K562 (cell line): ENCODE data around the gene ANKRD11. TPM values are rescaled to one million over a fixed set of nuclear protein-coding genes. Genes with fewer than 3 reads are reported as not detected.
A peak's percentile ranks its signal among the peaks of the same experiment; 100 is the strongest.

Experiments
- ATAC-seq: fragments of 200-7000 bp; cut with Tn5 transposase; 3 replicates; pipeline ENCODE4 v1.9.1; 2020; ENCODE audit warnings: moderate library complexity
- BruUV-seq: library from RNA; stranded (reverse); fragments of 400-500 nt; replicated peaks from 2 replicates; lab custom pipeline; 2021; lab: Mats Ljungman, UMichigan
- CTCF ChIA-PET: fragments of 300-600 bp; formaldehyde crosslinking; extraction: SDS; loops from one replicate; lab custom pipeline; 2021; ENCODE audit warnings: low intra/inter-chr PET ratio; lab: Yijun Ruan, JAX
- POLR2A ChIA-PET: fragments of 300-600, 350-650 bp; sonication (Branson Sonifier 250); formaldehyde crosslinking; extraction: SDS; loops from one replicate; lab custom pipeline; 2021; ENCODE audit warnings: antibody characterized with exemption, inconsistent platforms; lab: Yijun Ruan, JAX
- DNase-seq, 4 experiments: peaks; one replicate each; pipeline versions ENCODE4 v3.0.0 to v3.0.0-alpha.2; 2011 to 2018; ENCODE audit warnings: low spot score in 3 of 4, mixed read lengths in 3 of 4; ENCODE audit errors: extremely low read depth in 1 of 4
- FAIRE-seq: peaks from 2 replicates; lab custom pipeline; 2011; peaks lifted over from hg19 to GRCh38; lab: Jason Lieb, UNC
- H2AFZ ChIP-seq: 2 replicates; pipeline ENCODE4 v1.6.0; 2011; ENCODE audit warnings: low read depth, low read length, control low read depth, inconsistent platforms
- H3K27ac ChIP-seq: fragments of 200-600 bp; 3 replicates; pipeline ENCODE4 v1.8.0; 2011; ENCODE audit warnings: low read depth, mild to moderate bottlenecking, control low read depth, inconsistent platforms, low read length, moderate library complexity, mixed read lengths; ENCODE audit errors: extremely low read depth
- H3K27me3 ChIP-seq, 2 experiments: fragments of 300-600 bp in 1 of 2; 2 replicates in 1 of 2; 3 replicates in 1 of 2; pipeline versions ENCODE4 v1.6.0 to v1.8.0; 2011; ENCODE audit warnings: inconsistent platforms in 2 of 2, low read length in 2 of 2, mild to moderate bottlenecking in 1 of 2, mixed read lengths in 1 of 2, moderate library complexity in 1 of 2; ENCODE audit not compliant: control insufficient read depth in 2 of 2, insufficient read depth in 2 of 2
- H3K36me3 ChIP-seq: fragments of 300-600 bp; 3 replicates; pipeline ENCODE4 v1.8.0; 2011; ENCODE audit warnings: mild to moderate bottlenecking, low read length, inconsistent platforms; ENCODE audit not compliant: control insufficient read depth, insufficient read depth
- H3K4me1 ChIP-seq, 2 experiments: fragments of 200-600 bp in 1 of 2; replicated peaks in 1 of 2; 2 replicates in 1 of 2; 3 replicates in 1 of 2; pipeline versions ENCODE4 v1.5.1 to v1.8.0; 2011; ENCODE audit warnings: inconsistent platforms in 2 of 2, low read length in 2 of 2, mild to moderate bottlenecking in 1 of 2, mixed read lengths in 1 of 2, moderate library complexity in 1 of 2; ENCODE audit not compliant: control insufficient read depth in 2 of 2, insufficient read depth in 2 of 2
- H3K4me2 ChIP-seq: 2 replicates; pipeline ENCODE4 v1.6.1; 2011; ENCODE audit warnings: low read length, control low read depth, inconsistent platforms, mixed read lengths; ENCODE audit not compliant: insufficient read depth
- H3K4me3 ChIP-seq: fragments of 200-600 bp; sonication (generic), shearing (Covaris generic); 2 replicates; pipeline ENCODE4 v1.5.1; 2016; ENCODE audit warnings: control low read depth, inconsistent platforms
- H3K79me2 ChIP-seq: fragments of 200-600 bp; 3 replicates; pipeline ENCODE4 v1.8.0; 2011; ENCODE audit warnings: low read length, inconsistent platforms; ENCODE audit not compliant: control insufficient read depth, insufficient read depth
- H3K9ac ChIP-seq, 2 experiments: 2 replicates each; pipeline versions ENCODE4 v1.6.0 to v1.6.1; 2011; ENCODE audit warnings: low read depth in 2 of 2, low read length in 2 of 2, control low read depth in 1 of 2, inconsistent platforms in 1 of 2, mild to moderate bottlenecking in 1 of 2, mixed read lengths in 1 of 2; ENCODE audit not compliant: insufficient read depth in 1 of 2
- H3K9me1 ChIP-seq: one replicate; pipeline ENCODE4 v1.6.0; 2011; ENCODE audit warnings: inconsistent platforms, mild to moderate bottlenecking, low read length, moderate library complexity; ENCODE audit not compliant: control insufficient read depth, insufficient read depth
- H3K9me3 ChIP-seq: replicated peaks from 2 replicates; pipeline ENCODE4 v1.5.1; 2011; ENCODE audit warnings: low read depth, low read length, inconsistent platforms; ENCODE audit not compliant: control insufficient read depth, insufficient read depth
- H4K20me1 ChIP-seq: replicated peaks from 2 replicates; pipeline ENCODE4 v1.6.1; 2011; ENCODE audit warnings: low read length, inconsistent platforms, mixed read lengths; ENCODE audit not compliant: control insufficient read depth, insufficient read depth
- EP400 ChIP-seq: fragments of 450-650 bp; IDR thresholded peaks from 2 replicates; pipeline ENCODE4 v1.6.1; 2017; ENCODE audit warnings: antibody characterized with exemption, mild to moderate bottlenecking, moderate library complexity
- HNRNPUL1 ChIP-seq: fragments of 200-400 bp; formaldehyde crosslinking; IDR thresholded peaks from 2 replicates; pipeline ENCODE4 v1.6.1; 2017; ENCODE audit warnings: low read length
- NR2C2 ChIP-seq, 2 experiments: fragments of 200-800 bp in 1 of 2; sonication (Bioruptor generic) in 1 of 2; sonication (generic) in 1 of 2; formaldehyde crosslinking in 1 of 2; IDR thresholded peaks; 2 replicates each; pipeline versions ENCODE4 v1.6.1 to v1.8.0; 2016 to 2022; ENCODE audit warnings: mild to moderate bottlenecking in 1 of 2, missing compliant biosample characterization in 1 of 2, missing genetic modification characterization in 1 of 2, missing genetic modification reagents in 1 of 2
- PHB ChIP-seq: fragments of 250-450 bp; sonication (Bioruptor Pico); IDR thresholded peaks from 2 replicates; pipeline ENCODE4 v1.5.0; 2021
- PHTF2 ChIP-seq: fragments of 250-450 bp; sonication (Bioruptor Pico); IDR thresholded peaks from 2 replicates; pipeline ENCODE4 v1.5.0; 2021; ENCODE audit warnings: mild to moderate bottlenecking
- SUPT5H ChIP-seq: fragments of 450-650 bp; IDR thresholded peaks from 2 replicates; pipeline ENCODE4 v1.6.1; 2016
- WGBS: fragments of 100-300 bp; shearing (Covaris generic); methylation state at CpG from one replicate; pipeline ENCODE4 v1.1.6; 2016; ENCODE audit warnings: low coverage, mixed read lengths; ENCODE audit not compliant: insufficient coverage; ENCODE audit errors: missing lambda C conversion rate; 5-methylcytosine and 5-hydroxymethylcytosine counted together
- in situ Hi-C: fragments of 300-500 bp; cut with MboI; formaldehyde crosslinking; loops from 4 replicates; pipeline ENCODE4 v1.15.0; 2018; ENCODE audit warnings: inconsistent platforms, mixed read lengths
- intact Hi-C: fragments of 100-400 bp; cut with micrococcal nuclease; formaldehyde crosslinking; loops from 2 replicates; pipeline ENCODE4 v1.14.2; 2022
- polyA plus RNA-seq, 8 experiments: library from polyadenylated mRNA; depleted of rRNA in 4 of 8; stranded (reverse) in 5 of 8; unstranded in 3 of 8; fragments of >200 nt; fragmentation: Nextera tagmentation in 2 of 8; fragmentation: Illumina TruSeq in 1 of 8; extraction: Ambion mirVana in 2 of 8; extraction: Trizol in 1 of 8; gene quantifications; 2 replicates each; pipeline versions ENCODE4 v1.2.1 to v1.2.3, GENCODE V29; 2011 to 2014; ENCODE audit warnings: inconsistent platforms in 1 of 8, missing spikeins in 1 of 8
- total RNA-seq, 7 experiments: library from RNA; depleted of rRNA in 6 of 7; stranded (reverse); fragments of >200 nt in 6 of 7; fragmentation: Illumina TruSeq in 2 of 7; extraction: Trizol in 2 of 7; gene quantifications; 2 replicates each; pipeline versions ENCODE4 v1.2.1 to v1.2.3, GENCODE V29; 2011 to 2021; ENCODE audit warnings: low replicate concordance in 1 of 7

ANKRD11 gene
- total and polyA plus RNA-seq, 9 of the 15 experiments (the other 6 are each of a cell fraction or from before 2014, with no cell fraction given), result 4.7 to 126 (median 31.7) TPM

GRCh38 chr16:89484923-89485679 is 5.3 kb downstream of the ANKRD11 start:
- H3K27me3 ChIP-seq, result no peaks in the 10 kb centered on the region
- no peak overlapping the region for H3K27ac ChIP-seq
- DNase-seq, result no peak
- intact Hi-C loops, result loop anchor here (5.0 kb wide), 1 partner anchor 153 kb away; no protein-coding TSS in a partner anchor
- no peak for FAIRE-seq
- in situ Hi-C loops, result no loop called here
- H4K20me1 ChIP-seq, result peaks cover 80% of the 10 kb centered on the region
- 42% methylated on average over 10 of the region's 11 CpGs for WGBS
- peak overlapping the region in 1 of 2 experiments; percentile 32; a peak in 1 of 4 replicates for H3K9ac ChIP-seq
- peaks cover 59% of the 10 kb centered on the region for H3K36me3 ChIP-seq
- TF ChIP-seq SUPT5H, result peak; percentile 17; the same call in 1 of the 2 replicates
- TF ChIP-seq PHTF2 (CRISPR knock-in tag), result no peak
- TF ChIP-seq NR2C2 (CRISPR knock-in tag; IDR thresholded peaks at IDR 0.05), result no peak
- 0 out of 2 replicates have a peak, but pooled peaks have one; percentile 22 for TF ChIP-seq NR2C2 (tag; IDR thresholded peaks at IDR 0.05)
- no peaks in the 10 kb centered on the region for H3K9me3 ChIP-seq
- no peak overlapping the region; the same call in 1 of the 2 replicates for H3K4me2 ChIP-seq
- ChIA-PET POLR2A (interaction anchor here (0.6 to 2.5 kb wide), 6 partner anchors 8 to 104 kb away, joined by 3 to 6 read pairs (median 4); no protein-coding TSS in a partner anchor), CTCF (no interaction called here)
- peaks cover 99% of the 10 kb centered on the region for H3K79me2 ChIP-seq
- no peak overlapping the region for H3K4me3 ChIP-seq
- H2AFZ ChIP-seq, result no peak overlapping the region
- H3K9me1 ChIP-seq, result peaks cover 6% of the 10 kb centered on the region
- no peak for ATAC-seq
- no TSS peak for BruUV-seq
- peaks cover 23 to 48% of the 10 kb centered on the region in 2 experiments for H3K4me1 ChIP-seq

DNA sequence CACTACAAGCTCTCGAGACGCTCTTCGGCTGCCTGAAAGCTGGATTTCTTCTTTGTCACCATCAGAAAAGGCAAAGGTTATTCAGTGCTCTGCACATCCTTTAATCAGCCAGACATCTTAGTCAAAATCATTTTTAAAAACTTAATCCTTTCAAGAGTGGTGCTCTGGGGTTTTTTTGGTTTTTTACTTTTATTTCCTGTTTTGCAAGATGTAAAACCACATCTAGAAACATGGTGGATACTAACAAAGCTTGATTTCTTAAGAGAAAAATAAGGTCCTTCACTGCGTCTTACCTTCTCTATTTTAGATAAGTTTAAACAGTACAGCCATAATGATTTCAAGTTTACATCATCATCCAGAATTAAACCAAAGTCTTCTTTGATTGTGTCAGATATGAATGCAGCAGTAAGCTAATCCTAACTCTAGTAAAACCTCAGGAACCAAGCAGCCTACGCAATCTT is 6.3 kb downstream of the ANKRD11 start:
- Histone ChIP-seq H3K9ac (no peak overlapping the region), H3K4me2 (no peak overlapping the region), H3K9me3 (no peaks in the 10 kb centered on the region), H2AFZ (no peak overlapping the region), H3K27ac (no peak overlapping the region), H3K4me1 (peaks cover 25 to 49% of the 10 kb centered on the region in 2 experiments), H3K27me3 (no peaks in the 10 kb centered on the region), H4K20me1 (peaks cover 83% of the 10 kb centered on the region), H3K4me3 (no peak overlapping the region), H3K36me3 (peaks cover 59% of the 10 kb centered on the region), H3K79me2 (peaks cover 100% of the 10 kb centered on the region), H3K9me1 (peaks cover 6% of the 10 kb centered on the region)
- intact Hi-C loops, result no loop called here
- TF ChIP-seq PHB (no peak), EP400 (peak; percentile 13; the same call in 1 of the 2 replicates), HNRNPUL1 (no peak)
- ChIA-PET CTCF (no interaction called here), POLR2A (no interaction called here)
- ATAC-seq, result no peak
- no TSS peak for BruUV-seq
- FAIRE-seq, result no peak
- in situ Hi-C loops, result no loop called here
- 94% methylated on average over 5 of the region's 5 CpGs for WGBS
- no peak for DNase-seq
